ENCODE results near the gene MT1A. TPM values are rescaled to one million over a fixed set of nuclear protein-coding genes. Genes with fewer than 3 reads are reported as not detected.
A peak's percentile ranks its signal among the peaks of the same experiment; 100 is the strongest.

Gene MT1A
- total and polyA plus RNA-seq, 2 experiments from 2014 or later, result not detected

- Histone ChIP-seq H3K9me3 (ENCODE audit: low read depth) (no peaks in the 10 kb centered on the region), H3K4me3 (no peak overlapping the region), H3K27me3 (peaks cover 87% of the 10 kb centered on the region), H3K27ac (no peak overlapping the region), H3K4me1 (ENCODE audit: low read depth) (peaks cover 11% of the 10 kb centered on the region), H3K36me3 (no peaks in the 10 kb centered on the region)
- TF ChIP-seq, protein P1, sequence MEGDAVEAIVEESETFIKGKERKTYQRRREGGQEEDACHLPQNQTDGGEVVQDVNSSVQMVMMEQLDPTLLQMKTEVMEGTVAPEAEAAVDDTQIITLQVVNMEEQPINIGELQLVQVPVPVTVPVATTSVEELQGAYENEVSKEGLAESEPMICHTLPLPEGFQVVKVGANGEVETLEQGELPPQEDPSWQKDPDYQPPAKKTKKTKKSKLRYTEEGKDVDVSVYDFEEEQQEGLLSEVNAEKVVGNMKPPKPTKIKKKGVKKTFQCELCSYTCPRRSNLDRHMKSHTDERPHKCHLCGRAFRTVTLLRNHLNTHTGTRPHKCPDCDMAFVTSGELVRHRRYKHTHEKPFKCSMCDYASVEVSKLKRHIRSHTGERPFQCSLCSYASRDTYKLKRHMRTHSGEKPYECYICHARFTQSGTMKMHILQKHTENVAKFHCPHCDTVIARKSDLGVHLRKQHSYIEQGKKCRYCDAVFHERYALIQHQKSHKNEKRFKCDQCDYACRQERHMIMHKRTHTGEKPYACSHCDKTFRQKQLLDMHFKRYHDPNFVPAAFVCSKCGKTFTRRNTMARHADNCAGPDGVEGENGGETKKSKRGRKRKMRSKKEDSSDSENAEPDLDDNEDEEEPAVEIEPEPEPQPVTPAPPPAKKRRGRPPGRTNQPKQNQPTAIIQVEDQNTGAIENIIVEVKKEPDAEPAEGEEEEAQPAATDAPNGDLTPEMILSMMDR (IDR thresholded peaks at IDR 0.05; ENCODE audit: low read depth, low read length), result no peak
- peak in 1 of 2 donors; percentile 46 for DNase-seq (ENCODE audit: low read depth in 1 of 2, low spot score in 1 of 2)
Observed at GRCh38 chr16:56610609-56611111, 27.8 kb upstream of the MT1A start.

- peaks cover 94% of the 10 kb centered on the region for H3K27me3 ChIP-seq
- no peaks in the 10 kb centered on the region for H3K36me3 ChIP-seq
- no peak overlapping the region for H3K27ac ChIP-seq
- H3K4me1 ChIP-seq (ENCODE audit: low read depth), result peaks cover 11% of the 10 kb centered on the region
- H3K9me3 ChIP-seq (ENCODE audit: low read depth), result no peaks in the 10 kb centered on the region
- no peak overlapping the region for H3K4me3 ChIP-seq
- TF ChIP-seq, protein P1 (IDR thresholded peaks at IDR 0.05; ENCODE audit: low read depth, low read length), result no peak
- peak in 1 of 2 donors; percentile 58 for DNase-seq (ENCODE audit: low read depth in 1 of 2, low spot score in 1 of 2)
Observed at GRCh38 chr16:56611281-56611833, 27.1 kb upstream of the MT1A start.

DNA sequence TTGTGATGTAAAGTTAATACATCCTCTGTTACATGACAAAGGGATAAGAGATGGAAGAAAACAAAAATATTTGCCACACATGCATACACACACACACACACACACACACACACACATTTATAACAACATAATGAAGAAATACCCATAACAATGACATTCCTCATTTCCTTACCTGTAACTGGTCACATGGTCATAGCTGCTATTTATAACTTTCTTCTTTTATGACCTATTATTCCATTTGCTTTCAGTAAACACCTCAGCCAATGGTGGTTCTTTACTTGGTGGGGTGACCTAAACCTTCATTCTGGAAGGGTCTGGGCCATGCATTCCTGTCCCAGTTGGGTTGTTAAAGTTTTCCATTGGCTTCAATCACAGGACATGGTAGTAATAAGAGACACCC lies 24.8 kb upstream of the MT1A start:
- Histone ChIP-seq H3K36me3 (no peaks in the 10 kb centered on the region), H3K4me1 (ENCODE audit: low read depth) (peaks cover 9% of the 10 kb centered on the region), H3K9me3 (ENCODE audit: low read depth) (no peaks in the 10 kb centered on the region), H3K27me3 (peaks cover 100% of the 10 kb centered on the region), H3K4me3 (no peak overlapping the region), H3K27ac (no peak overlapping the region)
- TF ChIP-seq, protein P1 (IDR thresholded peaks at IDR 0.05; ENCODE audit: low read depth, low read length), result no peak
- no peak for DNase-seq (ENCODE audit: low read depth in 1 of 2, low spot score in 1 of 2)

GRCh38 chr16:56614549-56614991 lies 23.9 kb upstream of the MT1A start:
- H3K9me3 ChIP-seq (ENCODE audit: low read depth), result no peaks in the 10 kb centered on the region
- H3K4me3 ChIP-seq, result no peak overlapping the region
- no peaks in the 10 kb centered on the region for H3K36me3 ChIP-seq
- DNase-seq (ENCODE audit: low read depth in 1 of 2, low spot score in 1 of 2), result no peak
- peaks cover 5% of the 10 kb centered on the region for H3K4me1 ChIP-seq (ENCODE audit: low read depth)
- TF ChIP-seq, protein P1 (IDR thresholded peaks at IDR 0.05; ENCODE audit: low read depth, low read length), result no peak
- peaks cover 100% of the 10 kb centered on the region for H3K27me3 ChIP-seq
- no peak overlapping the region for H3K27ac ChIP-seq

- no peak overlapping the region for H3K4me3 ChIP-seq
- H3K27ac ChIP-seq, result no peak overlapping the region
- no peaks in the 10 kb centered on the region for H3K9me3 ChIP-seq (ENCODE audit: low read depth)
- TF ChIP-seq, protein P1 (IDR thresholded peaks at IDR 0.05; ENCODE audit: low read depth, low read length), result no peak
- no peaks in the 10 kb centered on the region for H3K36me3 ChIP-seq
- H3K4me1 ChIP-seq (ENCODE audit: low read depth), result no peaks in the 10 kb centered on the region
- H3K27me3 ChIP-seq, result peaks cover 100% of the 10 kb centered on the region
- DNase-seq (ENCODE audit: low read depth in 1 of 2, low spot score in 1 of 2), result peak in 1 of 2 donors; percentile 31
Observed at GRCh38 chr16:56615353-56615752, 23.1 kb upstream of the MT1A start.
